Left colon (tissue), 2 donors: Measurements from ENCODE around the gene ERAS. TPM values are rescaled to one million over a fixed set of nuclear protein-coding genes. Genes with fewer than 3 reads are reported as not detected.

Source experiments
- total RNA-seq, 2 donors: library from RNA; stranded (reverse); fragmentation: NEBNext Ultra II Directional; extraction: Animal tissue kit (Norgen Biotek cat#: 25700); gene quantifications; one replicate each; pipeline ENCODE4 v1.2.1, GENCODE V29; 2021
- donor health status: DM: no; HTN: no; CAD: no.
- donor health status: DM: yes; HTN: yes; CAD: no.

Gene ERAS
- total RNA-seq, 2 donors from 2014 or later: not detected

Other genes starting within 250 kb of the ERAS start
- 100 to 1,000 TPM; 126 to 141 TPM for gene WDR13, start 229.0 kb upstream of the ERAS start, total RNA-seq
- gene WAS, start 142.7 kb upstream of the ERAS start, total RNA-seq: 1 to 10 TPM; 2.4 to 6.6 TPM
- gene SUV39H1, start 129.8 kb upstream of the ERAS start, total RNA-seq: 1 to 10 TPM; 3.1 to 5.0 TPM
- gene GLOD5, start 64.8 kb upstream of the ERAS start, total RNA-seq: 10 to 100 TPM in 1 of 2 donors, 1 to 10 TPM in 1; 9.5 to 11.4 TPM
- gene GATA1, start 39.9 kb upstream of the ERAS start, total RNA-seq: not detected
- gene HDAC6, start 24.4 kb upstream of the ERAS start, total RNA-seq: 10 to 100 TPM; 78.9 to 91.8 TPM
- gene PCSK1N, start 9.1 kb downstream of the ERAS start, total RNA-seq: 10 to 100 TPM in 1 of 2 donors, 1 to 10 TPM in 1; 8.8 to 21.4 TPM
- gene TIMM17B, start 71.3 kb downstream of the ERAS start, total RNA-seq: 10 to 100 TPM; 44.6 to 46.7 TPM
- 10 to 100 TPM; 68.8 to 70.5 TPM for gene PQBP1, start 71.4 kb downstream of the ERAS start, total RNA-seq
- gene SLC35A2, start 85.1 kb downstream of the ERAS start, total RNA-seq: 10 to 100 TPM; 50.0 to 60.6 TPM
- gene PIM2, start 92.5 kb downstream of the ERAS start, total RNA-seq: 10 to 100 TPM; 11.6 to 20.4 TPM
- gene OTUD5, start 131.1 kb downstream of the ERAS start, total RNA-seq: 10 to 100 TPM; 37.2 to 44.2 TPM
- gene KCND1, start 145.3 kb downstream of the ERAS start, total RNA-seq: under 1 TPM; 0.61 to 0.76 TPM
- 10 to 100 TPM; 37.1 to 45.0 TPM for gene GRIPAP1, start 175.8 kb downstream of the ERAS start, total RNA-seq
- gene TFE3, start 216.8 kb downstream of the ERAS start, total RNA-seq: 10 to 100 TPM; 23.2 to 26.6 TPM
- 10 to 100 TPM; 15.0 to 15.7 TPM for gene CCDC120, start 232.5 kb downstream of the ERAS start, total RNA-seq
- gene PRAF2, start 247.5 kb downstream of the ERAS start, total RNA-seq: 1 to 10 TPM; 4.2 to 5.9 TPM